ENCODE results near the gene ZNF425.

ZNF425 gene, protein sequence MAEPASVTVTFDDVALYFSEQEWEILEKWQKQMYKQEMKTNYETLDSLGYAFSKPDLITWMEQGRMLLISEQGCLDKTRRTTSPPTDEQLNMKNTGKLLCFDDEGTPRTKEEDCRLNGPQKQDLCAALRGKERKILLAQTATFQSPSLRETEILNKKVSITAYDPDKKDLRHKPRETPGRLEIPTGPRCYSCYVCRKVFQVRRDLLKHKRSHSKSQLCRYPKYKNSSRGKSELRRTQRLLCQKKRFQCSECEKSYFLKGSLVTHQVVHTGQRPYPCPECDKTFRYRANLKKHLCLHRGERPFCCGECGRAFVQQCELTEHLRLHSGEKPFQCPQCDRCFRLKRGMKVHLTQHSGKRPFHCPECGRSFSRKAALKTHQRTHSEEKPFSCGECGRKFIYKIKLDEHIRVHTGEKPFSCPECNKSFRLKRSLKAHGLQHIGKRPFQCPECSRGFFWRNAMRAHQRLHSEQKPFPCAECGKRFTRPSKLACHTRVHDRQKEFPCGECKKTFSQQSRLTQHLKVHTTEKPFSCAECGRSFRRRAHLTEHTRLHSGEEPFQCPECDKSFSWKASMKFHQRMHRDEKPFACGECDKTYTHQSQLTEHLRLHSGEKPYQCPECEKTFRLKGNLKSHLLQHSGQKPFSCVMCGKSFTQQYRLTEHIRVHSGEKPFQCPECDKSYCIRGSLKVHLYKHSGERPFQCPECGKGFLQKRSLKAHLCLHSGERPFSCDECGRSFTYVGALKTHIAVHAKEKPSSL

DNA sequence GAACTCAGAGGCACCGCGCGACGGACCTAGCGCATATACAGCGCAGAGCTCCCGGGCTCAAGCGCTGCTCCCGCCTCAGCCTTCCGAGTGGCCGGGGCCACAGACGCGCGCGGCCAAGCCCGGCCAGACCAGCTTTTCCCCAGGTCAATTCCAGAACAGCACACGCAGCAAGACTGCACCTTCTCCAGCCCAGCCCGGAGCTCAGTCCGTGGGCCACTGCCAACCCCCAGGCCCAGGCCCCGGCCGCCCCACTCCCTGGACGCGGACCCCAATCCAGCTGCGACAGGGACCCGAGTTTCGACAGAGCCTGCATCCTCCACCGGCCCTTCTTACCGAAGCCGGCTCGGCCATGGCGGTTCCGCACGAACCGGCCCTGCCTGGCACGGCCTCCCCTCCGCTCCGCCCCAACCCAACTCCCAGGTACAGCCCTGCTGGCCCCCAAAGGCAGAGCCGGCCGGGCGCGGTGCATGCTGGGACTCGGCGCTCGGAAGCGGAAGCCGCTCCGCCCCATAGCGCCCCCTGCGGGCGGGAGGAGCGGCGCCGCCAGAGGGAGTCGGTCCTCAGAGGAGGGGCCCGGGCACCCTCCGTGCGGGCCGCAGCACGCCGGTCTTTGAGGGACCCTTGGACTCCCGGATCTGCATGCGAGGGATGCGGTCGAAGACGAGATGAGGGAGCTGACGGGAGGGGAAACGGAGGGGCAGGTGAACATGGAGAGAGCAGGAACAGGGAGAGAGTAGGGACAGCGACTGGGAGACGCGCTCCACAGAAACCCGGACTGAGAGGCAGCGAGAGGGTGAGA lies at the start of gene ZNF425:
TSS of gene ZNF425 (minus strand) at position 462 of the 799 bp plus-strand sequence. CDS start at position 351, 111 bp downstream.
- no peak for TF ChIP-seq EZH2phosphoT487 (conservative IDR thresholded peaks at IDR 0.05; ENCODE audit: low read length)
- TF ChIP-seq, protein P1, sequence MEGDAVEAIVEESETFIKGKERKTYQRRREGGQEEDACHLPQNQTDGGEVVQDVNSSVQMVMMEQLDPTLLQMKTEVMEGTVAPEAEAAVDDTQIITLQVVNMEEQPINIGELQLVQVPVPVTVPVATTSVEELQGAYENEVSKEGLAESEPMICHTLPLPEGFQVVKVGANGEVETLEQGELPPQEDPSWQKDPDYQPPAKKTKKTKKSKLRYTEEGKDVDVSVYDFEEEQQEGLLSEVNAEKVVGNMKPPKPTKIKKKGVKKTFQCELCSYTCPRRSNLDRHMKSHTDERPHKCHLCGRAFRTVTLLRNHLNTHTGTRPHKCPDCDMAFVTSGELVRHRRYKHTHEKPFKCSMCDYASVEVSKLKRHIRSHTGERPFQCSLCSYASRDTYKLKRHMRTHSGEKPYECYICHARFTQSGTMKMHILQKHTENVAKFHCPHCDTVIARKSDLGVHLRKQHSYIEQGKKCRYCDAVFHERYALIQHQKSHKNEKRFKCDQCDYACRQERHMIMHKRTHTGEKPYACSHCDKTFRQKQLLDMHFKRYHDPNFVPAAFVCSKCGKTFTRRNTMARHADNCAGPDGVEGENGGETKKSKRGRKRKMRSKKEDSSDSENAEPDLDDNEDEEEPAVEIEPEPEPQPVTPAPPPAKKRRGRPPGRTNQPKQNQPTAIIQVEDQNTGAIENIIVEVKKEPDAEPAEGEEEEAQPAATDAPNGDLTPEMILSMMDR (IDR thresholded peaks at IDR 0.05; ENCODE audit: insufficient read depth, low read length, poor library complexity, severe bottlenecking) = peak; percentile 88
- Histone ChIP-seq H3K36me3 (ENCODE audit: low read length) (peaks cover 9% of the 10 kb centered on the region), H3K27ac (ENCODE audit: low read depth, low read length) (peak within 1 kb of the TSS; percentile 92), H3K79me2 (ENCODE audit: insufficient read depth, low read length) (peaks cover 13% of the 10 kb centered on the region; the same call in 1 of the 2 replicates), H3K4me2 (ENCODE audit: low read depth, low read length, poor library complexity, severe bottlenecking) (peak within 1 kb of the TSS; percentile 68), H2AFZ (ENCODE audit: low read depth, low read length, severe bottlenecking) (peak within 1 kb of the TSS; percentile 92), H3K27me3 (ENCODE audit: low read length) (no peaks in the 10 kb centered on the region), H3K9ac (ENCODE audit: low read length) (peak within 1 kb of the TSS; percentile 96), H3K9me2 (replicated peaks; ENCODE audit: insufficient read depth, low read length) (no peaks in the 10 kb centered on the region), H4K20me1 (ENCODE audit: low read depth, low read length) (no peaks in the 10 kb centered on the region), H3K4me3 (ENCODE audit: insufficient read depth, low read length, poor library complexity, severe bottlenecking) (peak within 1 kb of the TSS; percentile 88), H3K9me3 (ENCODE audit: insufficient read depth, low read length) (peaks cover 7% of the 10 kb centered on the region; the same call in 1 of the 2 replicates), H3F3A (ENCODE audit: insufficient read depth) (peaks cover 12% of the 10 kb centered on the region)

DNA sequence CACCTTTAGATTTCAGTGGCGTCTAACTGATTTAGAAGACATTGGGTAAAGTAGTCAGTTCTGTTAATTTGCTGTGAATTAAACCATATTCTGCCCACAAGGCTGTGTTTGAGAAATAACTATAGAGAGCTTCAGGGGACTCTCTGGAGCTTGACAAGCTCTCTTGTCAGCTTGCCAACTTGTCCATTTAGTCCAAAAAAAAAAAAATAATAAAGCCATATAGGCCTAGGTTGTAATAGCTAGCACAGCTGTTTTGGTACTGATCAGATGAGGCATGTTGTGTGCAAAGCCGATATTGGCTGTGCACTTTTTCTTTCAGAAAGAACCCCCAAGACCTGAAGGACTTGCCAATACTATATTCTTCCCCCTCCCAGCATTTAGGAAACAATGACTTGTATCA lies 49.0 kb upstream of the ZNF425 start:
- no peaks in the 10 kb centered on the region for H3K79me2 ChIP-seq (ENCODE audit: insufficient read depth, low read length)
- no peak overlapping the region for H3K4me3 ChIP-seq (ENCODE audit: insufficient read depth, low read length, poor library complexity, severe bottlenecking)
- H3K9ac ChIP-seq (ENCODE audit: low read length) = no peak overlapping the region
- no peaks in the 10 kb centered on the region for H3K27me3 ChIP-seq (ENCODE audit: low read length)
- H3K9me3 ChIP-seq (ENCODE audit: insufficient read depth, low read length) = no peaks in the 10 kb centered on the region
- TF ChIP-seq, protein P1 (IDR thresholded peaks at IDR 0.05; ENCODE audit: insufficient read depth, low read length, poor library complexity, severe bottlenecking) = no peak
- TF ChIP-seq EZH2phosphoT487 (conservative IDR thresholded peaks at IDR 0.05; ENCODE audit: low read length) = no peak
- H3K27ac ChIP-seq (ENCODE audit: low read depth, low read length) = no peak overlapping the region
- H3K36me3 ChIP-seq (ENCODE audit: low read length) = no peaks in the 10 kb centered on the region; the same call in 1 of the 2 replicates
- H4K20me1 ChIP-seq (ENCODE audit: low read depth, low read length) = no peaks in the 10 kb centered on the region
- H3K4me2 ChIP-seq (ENCODE audit: low read depth, low read length, poor library complexity, severe bottlenecking) = no peak overlapping the region
- H3K9me2 ChIP-seq (replicated peaks; ENCODE audit: insufficient read depth, low read length) = no peaks in the 10 kb centered on the region
- H2AFZ ChIP-seq (ENCODE audit: low read depth, low read length, severe bottlenecking) = no peak overlapping the region
- no peaks in the 10 kb centered on the region for H3F3A ChIP-seq (ENCODE audit: insufficient read depth)

DNA sequence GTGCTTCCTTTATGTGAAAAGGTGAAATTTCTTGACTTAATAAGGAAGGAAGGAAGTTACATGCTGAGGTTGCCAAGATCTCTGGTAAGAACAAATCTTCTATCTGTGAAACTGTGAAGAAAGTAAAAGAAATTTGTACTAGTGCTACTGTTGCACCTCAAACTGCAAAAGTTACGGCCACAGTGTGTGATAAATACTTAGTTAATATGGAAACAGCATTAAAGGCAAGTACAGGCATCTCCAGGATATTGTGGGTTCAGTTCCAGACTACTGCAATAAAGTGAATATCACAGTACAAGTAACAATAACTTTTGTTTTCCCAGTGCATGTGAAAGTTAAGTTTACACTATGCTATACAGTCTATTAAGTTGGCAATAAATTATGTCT lies 46.4 kb upstream of the ZNF425 start:
- Histone ChIP-seq H3K79me2 (ENCODE audit: insufficient read depth, low read length) (no peaks in the 10 kb centered on the region), H3K36me3 (ENCODE audit: low read length) (peaks cover 8% of the 10 kb centered on the region; the same call in 1 of the 2 replicates)

More for the DNA sequence above, 46.4 kb upstream of the ZNF425 start:
- H3F3A ChIP-seq (ENCODE audit: insufficient read depth) = no peaks in the 10 kb centered on the region
- no peaks in the 10 kb centered on the region for H4K20me1 ChIP-seq (ENCODE audit: low read depth, low read length)
- H3K9me2 ChIP-seq (replicated peaks; ENCODE audit: insufficient read depth, low read length) = no peaks in the 10 kb centered on the region
- no peak overlapping the region for H2AFZ ChIP-seq (ENCODE audit: low read depth, low read length, severe bottlenecking)
- no peaks in the 10 kb centered on the region for H3K27me3 ChIP-seq (ENCODE audit: low read length)
- H3K9me3 ChIP-seq (ENCODE audit: insufficient read depth, low read length) = no peaks in the 10 kb centered on the region
- H3K27ac ChIP-seq (ENCODE audit: low read depth, low read length) = no peak overlapping the region
- H3K4me3 ChIP-seq (ENCODE audit: insufficient read depth, low read length, poor library complexity, severe bottlenecking) = no peak overlapping the region
- H3K4me2 ChIP-seq (ENCODE audit: low read depth, low read length, poor library complexity, severe bottlenecking) = no peak overlapping the region
- no peak for TF ChIP-seq EZH2phosphoT487 (conservative IDR thresholded peaks at IDR 0.05; ENCODE audit: low read length)
- TF ChIP-seq, protein P1 (IDR thresholded peaks at IDR 0.05; ENCODE audit: insufficient read depth, low read length, poor library complexity, severe bottlenecking) = no peak
- no peak overlapping the region for H3K9ac ChIP-seq (ENCODE audit: low read length)

Data from SU-DHL-6 (cell line).